Hepatocyte (in vitro differentiated cells): ENCODE results near the gene OR5AC2.

Experiments used
- EZH2 ChIP-seq: fragments of 200-600 bp; sonication (generic); IDR thresholded peaks from 2 replicates; pipeline ENCODE4 v1.6.1; 2016; ENCODE audit warnings: antibody characterized with exemption, mild to moderate bottlenecking, borderline replicate concordance
- EZH2phosphoT487 ChIP-seq: fragments of 200-600 bp; sonication (generic); IDR thresholded peaks from one replicate; pipeline ENCODE4 v1.6.1; 2018; ENCODE audit warnings: antibody characterized with exemption, mild to moderate bottlenecking, low read depth, moderate library complexity; ENCODE audit not compliant: unreplicated experiment, severe bottlenecking
- TF ChIP-seq, protein P1 (sequence below): fragments of 200-600 bp; sonication (generic); IDR thresholded peaks from 2 replicates; pipeline ENCODE4 v1.5.1; 2016; ENCODE audit warnings: antibody characterized with exemption, mild to moderate bottlenecking; ENCODE audit not compliant: poor library complexity

DNA sequence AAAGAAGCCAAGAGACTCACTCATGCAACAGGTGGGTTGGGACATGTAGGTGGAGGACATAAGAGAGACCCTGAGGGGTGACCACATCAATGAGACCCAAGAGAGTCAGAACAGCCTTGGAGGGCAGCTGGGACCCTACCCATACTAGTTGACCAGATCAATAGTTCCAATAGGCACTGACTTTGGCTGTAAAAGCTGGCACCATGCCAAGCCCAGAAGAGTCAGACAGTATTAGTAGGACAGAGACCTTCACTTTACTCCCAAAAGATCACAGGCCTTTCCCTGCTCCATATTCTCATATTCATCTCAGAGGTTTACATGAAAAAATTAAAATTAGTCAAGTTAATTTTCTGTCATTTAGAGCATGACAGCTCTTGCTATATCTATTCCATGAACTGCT is 30.9 kb upstream of the OR5AC2 start:
- TF ChIP-seq, protein P1, sequence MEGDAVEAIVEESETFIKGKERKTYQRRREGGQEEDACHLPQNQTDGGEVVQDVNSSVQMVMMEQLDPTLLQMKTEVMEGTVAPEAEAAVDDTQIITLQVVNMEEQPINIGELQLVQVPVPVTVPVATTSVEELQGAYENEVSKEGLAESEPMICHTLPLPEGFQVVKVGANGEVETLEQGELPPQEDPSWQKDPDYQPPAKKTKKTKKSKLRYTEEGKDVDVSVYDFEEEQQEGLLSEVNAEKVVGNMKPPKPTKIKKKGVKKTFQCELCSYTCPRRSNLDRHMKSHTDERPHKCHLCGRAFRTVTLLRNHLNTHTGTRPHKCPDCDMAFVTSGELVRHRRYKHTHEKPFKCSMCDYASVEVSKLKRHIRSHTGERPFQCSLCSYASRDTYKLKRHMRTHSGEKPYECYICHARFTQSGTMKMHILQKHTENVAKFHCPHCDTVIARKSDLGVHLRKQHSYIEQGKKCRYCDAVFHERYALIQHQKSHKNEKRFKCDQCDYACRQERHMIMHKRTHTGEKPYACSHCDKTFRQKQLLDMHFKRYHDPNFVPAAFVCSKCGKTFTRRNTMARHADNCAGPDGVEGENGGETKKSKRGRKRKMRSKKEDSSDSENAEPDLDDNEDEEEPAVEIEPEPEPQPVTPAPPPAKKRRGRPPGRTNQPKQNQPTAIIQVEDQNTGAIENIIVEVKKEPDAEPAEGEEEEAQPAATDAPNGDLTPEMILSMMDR, result no peak
- TF ChIP-seq EZH2phosphoT487 (no peak), EZH2 (no peak)
